ENCODE results near the gene CTNNB1. TPM values are rescaled to one million over a fixed set of nuclear protein-coding genes. Genes with fewer than 3 reads are reported as not detected.

The CTNNB1 gene
- total and polyA plus RNA-seq, 2 of the 13 experiments (the other 11 are each of a cell fraction or from before 2014, with no cell fraction given): 398 to 489 TPM

DNA sequence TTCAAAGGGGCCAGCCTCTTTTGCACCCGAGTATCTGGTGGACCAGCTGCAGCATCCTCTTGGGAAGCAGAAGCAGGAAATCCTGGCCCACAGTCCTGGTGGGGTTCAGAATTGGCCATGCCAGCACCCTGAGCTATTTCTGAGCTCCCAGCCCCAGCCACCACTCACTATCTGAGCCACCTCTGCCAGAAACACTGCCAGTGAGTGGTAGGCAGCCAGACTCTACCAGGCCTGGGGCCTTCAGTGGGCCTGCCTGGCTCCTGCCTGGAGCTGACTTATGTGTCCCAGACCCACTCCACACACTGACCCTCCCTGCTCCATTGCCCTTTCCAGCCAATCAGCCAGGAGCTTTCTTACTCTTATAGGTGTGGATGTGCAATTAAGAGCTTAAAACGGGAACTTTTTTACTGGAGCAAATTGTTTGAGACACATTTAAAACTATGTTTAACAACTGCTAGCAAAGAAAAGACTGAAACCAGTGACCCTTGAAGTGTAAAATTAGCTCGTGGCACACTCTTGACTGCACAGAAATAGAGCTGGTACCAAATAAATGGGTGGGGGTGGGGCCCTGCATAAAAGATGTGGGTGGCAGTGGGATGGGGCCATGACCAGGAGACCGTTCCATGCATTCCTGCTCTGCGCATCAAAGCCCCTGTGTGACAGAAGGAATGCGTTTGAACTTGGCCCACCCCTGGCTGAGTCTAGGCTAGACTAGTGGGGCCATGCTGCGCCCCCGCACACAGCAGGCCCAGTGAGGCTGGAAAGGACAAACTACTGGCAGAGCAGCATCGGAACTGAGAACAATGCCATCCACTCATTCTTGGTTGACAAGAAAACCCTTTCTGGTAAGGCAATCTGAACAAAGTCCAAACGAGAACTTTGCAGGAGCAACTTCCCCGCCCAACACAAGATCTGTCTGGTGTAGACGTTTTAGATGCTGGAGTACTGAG lies 48.0 kb downstream of the CTNNB1 start (continued):
- TF ChIP-seq, protein P1, sequence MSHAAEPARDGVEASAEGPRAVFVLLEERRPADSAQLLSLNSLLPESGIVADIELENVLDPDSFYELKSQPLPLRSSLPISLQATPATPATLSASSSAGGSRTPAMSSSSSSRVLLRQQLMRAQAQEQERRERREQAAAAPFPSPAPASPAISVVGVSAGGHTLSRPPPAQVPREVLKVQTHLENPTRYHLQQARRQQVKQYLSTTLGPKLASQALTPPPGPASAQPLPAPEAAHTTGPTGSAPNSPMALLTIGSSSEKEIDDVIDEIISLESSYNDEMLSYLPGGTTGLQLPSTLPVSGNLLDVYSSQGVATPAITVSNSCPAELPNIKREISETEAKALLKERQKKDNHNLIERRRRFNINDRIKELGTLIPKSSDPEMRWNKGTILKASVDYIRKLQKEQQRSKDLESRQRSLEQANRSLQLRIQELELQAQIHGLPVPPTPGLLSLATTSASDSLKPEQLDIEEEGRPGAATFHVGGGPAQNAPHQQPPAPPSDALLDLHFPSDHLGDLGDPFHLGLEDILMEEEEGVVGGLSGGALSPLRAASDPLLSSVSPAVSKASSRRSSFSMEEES (CRISPR knock-in tag; IDR thresholded peaks at IDR 0.05): peak; percentile 46; the same call in 1 of the 2 replicates
- TF ChIP-seq ZBTB8A (CRISPR knock-in tag; IDR thresholded peaks at IDR 0.05; ENCODE audit: borderline replicate concordance, low read depth) (no peak), ZNF207 (IDR thresholded peaks at IDR 0.05; ENCODE audit: borderline replicate concordance) (no peak), HOXA7 (CRISPR knock-in tag; IDR thresholded peaks at IDR 0.05) (no peak), ZNF670 (CRISPR knock-in tag; IDR thresholded peaks at IDR 0.05; ENCODE audit: borderline replicate concordance) (no peak), SP2 (CRISPR knock-in tag; IDR thresholded peaks at IDR 0.05) (no peak), CBX1 (IDR thresholded peaks at IDR 0.05; ENCODE audit: low read depth) (no peak), ZNF501 (CRISPR knock-in tag; IDR thresholded peaks at IDR 0.05) (no peak), ZNF747 (CRISPR knock-in tag; IDR thresholded peaks at IDR 0.05; ENCODE audit: borderline replicate concordance) (no peak)
- TF ChIP-seq, protein P2, sequence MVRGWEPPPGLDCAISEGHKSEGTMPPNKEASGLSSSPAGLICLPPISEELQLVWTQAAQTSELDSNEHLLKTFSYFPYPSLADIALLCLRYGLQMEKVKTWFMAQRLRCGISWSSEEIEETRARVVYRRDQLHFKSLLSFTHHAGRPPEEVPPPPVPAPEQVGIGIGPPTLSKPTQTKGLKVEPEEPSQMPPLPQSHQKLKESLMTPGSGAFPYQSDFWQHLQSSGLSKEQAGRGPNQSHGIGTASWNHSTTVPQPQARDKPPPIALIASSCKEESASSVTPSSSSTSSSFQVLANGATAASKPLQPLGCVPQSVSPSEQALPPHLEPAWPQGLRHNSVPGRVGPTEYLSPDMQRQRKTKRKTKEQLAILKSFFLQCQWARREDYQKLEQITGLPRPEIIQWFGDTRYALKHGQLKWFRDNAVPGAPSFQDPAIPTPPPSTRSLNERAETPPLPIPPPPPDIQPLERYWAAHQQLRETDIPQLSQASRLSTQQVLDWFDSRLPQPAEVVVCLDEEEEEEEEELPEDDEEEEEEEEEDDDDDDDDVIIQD (CRISPR knock-in tag; IDR thresholded peaks at IDR 0.05; ENCODE audit: low read depth): no peak
- TF ChIP-seq, protein P3, sequence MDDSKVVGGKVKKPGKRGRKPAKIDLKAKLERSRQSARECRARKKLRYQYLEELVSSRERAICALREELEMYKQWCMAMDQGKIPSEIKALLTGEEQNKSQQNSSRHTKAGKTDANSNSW (CRISPR knock-in tag; IDR thresholded peaks at IDR 0.05; ENCODE audit: borderline replicate concordance): no peak
- TF ChIP-seq, protein P4, sequence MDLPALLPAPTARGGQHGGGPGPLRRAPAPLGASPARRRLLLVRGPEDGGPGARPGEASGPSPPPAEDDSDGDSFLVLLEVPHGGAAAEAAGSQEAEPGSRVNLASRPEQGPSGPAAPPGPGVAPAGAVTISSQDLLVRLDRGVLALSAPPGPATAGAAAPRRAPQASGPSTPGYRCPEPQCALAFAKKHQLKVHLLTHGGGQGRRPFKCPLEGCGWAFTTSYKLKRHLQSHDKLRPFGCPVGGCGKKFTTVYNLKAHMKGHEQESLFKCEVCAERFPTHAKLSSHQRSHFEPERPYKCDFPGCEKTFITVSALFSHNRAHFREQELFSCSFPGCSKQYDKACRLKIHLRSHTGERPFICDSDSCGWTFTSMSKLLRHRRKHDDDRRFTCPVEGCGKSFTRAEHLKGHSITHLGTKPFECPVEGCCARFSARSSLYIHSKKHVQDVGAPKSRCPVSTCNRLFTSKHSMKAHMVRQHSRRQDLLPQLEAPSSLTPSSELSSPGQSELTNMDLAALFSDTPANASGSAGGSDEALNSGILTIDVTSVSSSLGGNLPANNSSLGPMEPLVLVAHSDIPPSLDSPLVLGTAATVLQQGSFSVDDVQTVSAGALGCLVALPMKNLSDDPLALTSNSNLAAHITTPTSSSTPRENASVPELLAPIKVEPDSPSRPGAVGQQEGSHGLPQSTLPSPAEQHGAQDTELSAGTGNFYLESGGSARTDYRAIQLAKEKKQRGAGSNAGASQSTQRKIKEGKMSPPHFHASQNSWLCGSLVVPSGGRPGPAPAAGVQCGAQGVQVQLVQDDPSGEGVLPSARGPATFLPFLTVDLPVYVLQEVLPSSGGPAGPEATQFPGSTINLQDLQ (CRISPR knock-in tag; IDR thresholded peaks at IDR 0.05): no peak
- TF ChIP-seq, protein P5, sequence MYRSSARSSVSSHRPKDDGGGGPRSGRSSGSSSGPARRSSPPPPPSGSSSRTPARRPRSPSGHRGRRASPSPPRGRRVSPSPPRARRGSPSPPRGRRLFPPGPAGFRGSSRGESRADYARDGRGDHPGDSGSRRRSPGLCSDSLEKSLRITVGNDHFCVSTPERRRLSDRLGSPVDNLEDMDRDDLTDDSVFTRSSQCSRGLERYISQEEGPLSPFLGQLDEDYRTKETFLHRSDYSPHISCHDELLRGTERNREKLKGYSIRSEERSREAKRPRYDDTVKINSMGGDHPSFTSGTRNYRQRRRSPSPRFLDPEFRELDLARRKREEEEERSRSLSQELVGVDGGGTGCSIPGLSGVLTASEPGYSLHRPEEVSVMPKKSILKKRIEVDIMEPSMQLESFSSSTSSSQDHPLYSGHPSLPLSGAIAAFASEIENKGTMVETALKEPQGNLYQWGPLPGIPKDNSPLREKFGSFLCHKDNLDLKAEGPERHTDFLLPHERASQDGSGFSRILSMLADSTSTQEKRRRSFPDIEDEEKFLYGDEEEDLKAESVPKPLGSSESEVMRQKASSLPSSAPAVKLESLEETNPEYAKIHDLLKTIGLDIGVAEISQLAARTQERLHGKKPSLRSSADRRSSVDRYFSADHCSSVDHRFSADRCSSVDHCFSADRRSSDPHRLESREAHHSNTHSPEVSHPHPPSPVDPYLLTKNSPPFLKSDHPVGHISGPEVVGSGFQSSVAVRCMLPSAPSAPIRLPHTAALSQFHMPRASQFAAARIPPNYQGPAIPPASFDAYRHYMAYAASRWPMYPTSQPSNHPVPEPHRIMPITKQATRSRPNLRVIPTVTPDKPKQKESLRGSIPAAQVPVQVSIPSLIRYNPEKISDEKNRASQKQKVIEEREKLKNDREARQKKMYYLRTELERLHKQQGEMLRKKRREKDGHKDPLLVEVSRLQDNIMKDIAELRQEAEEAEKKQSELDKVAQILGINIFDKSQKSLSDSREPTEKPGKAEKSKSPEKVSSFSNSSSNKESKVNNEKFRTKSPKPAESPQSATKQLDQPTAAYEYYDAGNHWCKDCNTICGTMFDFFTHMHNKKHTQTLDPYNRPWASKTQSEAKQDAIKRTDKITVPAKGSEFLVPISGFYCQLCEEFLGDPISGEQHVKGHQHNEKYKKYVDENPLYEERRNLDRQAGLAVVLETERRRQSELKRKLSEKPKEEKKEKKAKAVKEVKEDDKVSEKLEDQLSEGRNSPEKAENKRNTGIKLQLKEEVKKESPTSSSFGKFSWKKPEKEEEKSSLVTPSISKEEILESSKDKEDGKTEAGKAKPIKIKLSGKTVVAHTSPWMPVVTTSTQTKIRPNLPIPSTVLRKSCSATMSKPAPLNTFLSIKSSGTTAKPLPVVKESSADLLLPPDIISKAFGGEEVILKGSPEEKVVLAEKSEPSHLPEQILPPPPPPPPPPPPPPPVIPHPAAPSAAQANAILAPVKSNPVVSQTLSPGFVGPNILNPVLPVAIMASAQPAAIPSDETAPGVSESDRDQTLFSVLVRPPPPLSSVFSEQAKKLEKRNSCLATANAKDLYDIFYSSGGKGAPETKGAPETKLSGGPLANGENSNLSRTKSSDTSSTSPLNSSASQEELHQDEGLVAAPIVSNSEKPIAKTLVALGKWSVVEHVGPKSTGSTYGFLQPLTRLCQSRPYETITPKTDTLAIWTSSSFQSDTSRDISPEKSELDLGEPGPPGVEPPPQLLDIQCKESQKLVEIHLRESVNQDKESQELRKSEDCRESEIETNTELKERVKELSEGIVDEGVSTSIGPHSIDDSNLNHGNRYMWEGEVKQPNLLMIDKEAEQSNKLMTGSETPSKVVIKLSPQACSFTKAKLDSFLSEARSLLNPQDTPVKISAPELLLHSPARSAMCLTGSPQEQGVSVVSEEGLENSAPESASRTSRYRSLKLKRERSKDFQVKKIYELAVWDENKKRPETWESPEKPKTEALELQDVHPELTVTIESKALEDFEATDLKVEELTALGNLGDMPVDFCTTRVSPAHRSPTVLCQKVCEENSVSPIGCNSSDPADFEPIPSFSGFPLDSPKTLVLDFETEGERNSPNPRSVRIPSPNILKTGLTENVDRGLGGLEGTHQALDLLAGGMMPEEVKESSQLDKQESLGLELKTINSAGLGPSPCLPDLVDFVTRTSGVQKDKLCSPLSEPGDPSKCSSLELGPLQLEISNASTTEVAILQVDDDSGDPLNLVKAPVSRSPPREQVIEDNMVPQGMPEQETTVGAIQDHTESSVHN (CRISPR knock-in tag; IDR thresholded peaks at IDR 0.05): no peak

Data from HepG2 (cell line).